Suppressor macrophage treated with lipopolysaccharide for 4 hours (primary cell): Measurements from ENCODE around the gene ZHX3.
"Not testable (repeated sequence)": the region's sequence is repeated elsewhere in the genome, so short reads cannot be mapped to it uniquely, and the experiment has no call there.

ENCODE experiments used
- DNase-seq: peaks from one replicate; pipeline ENCODE4 v3.0.0-alpha.2; 2020

ZHX3 gene

DNA sequence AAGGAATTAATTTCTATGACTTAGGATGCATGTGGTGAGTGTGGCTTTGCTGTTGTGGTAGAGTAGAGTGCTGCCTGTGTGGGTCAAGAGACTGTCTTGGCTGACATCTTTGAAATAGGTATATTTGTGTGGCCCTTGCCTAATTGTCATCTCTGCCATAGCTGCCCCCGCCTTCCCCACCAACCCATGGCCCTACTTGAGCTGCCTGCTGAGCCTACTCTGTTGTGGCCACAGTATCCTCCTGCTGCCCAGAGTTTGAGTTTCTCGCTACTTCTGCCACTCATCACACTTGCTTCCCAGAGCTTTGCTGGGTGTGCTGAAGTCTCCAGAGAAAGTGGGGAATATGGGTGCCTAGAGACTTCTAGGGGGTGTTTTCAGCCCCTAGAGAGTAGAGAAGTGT is 172.2 kb downstream of the ZHX3 start:
- no peak for DNase-seq

DNA sequence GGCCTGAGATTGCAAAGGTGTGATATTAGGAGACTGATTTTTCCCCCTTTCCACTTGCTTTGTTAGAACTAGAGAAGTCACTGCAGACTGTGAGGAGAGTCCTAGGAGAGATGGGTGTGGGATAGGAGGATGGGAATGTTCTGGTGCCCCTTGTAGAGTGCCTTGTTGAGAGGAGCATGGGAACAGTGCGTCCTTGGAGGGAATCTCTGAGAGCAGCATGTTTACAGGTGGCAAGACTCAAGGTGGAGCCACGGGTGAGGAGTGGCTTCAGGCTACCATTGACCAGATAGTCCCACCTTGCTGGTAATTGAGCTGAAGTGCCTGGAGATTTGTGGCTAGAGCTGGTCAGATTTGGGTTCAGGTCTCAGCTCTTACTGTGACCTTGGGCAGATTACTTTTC is 174.2 kb downstream of the ZHX3 start:
- DNase-seq, result no peak

DNA sequence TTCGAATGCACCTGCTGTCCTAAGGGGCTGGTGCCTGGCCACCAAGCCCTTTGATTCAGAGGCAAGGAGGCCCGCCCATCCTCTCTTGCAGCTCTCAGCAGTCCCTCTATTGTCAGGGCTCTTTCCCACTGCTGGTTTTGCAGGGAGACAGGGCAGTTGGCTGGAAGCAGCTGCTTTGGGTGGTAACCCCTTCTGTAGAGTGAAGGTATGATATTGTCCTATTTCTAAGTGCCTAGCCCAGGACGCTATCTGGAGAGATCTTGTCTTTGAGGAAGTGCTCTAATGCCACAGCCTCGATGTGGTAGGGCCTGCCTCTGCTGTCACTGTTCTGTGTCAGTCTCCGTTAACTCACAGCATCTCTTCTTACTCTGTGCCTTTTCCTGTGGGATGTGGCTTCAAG is 174.6 kb downstream of the ZHX3 start:
- no peak for DNase-seq

DNA sequence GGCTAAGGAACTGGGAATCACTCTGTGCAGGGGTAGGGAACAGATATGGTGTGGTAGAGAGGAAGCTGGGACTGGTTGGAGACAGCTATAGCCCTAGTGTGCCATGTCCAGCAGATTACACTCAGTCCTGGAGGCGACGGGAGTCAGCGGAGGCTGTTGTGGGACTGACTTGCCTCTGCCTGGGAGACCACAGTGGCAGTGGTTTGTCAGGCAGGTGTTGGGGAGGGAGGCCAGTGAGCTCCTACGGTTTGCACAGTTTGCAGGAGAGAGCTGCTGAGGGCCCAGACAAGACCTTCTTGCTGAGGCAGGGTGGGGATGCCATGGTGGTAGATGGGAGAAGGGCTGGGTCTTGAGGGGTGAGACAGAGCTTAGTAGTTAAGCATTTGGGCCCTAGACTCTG is 175.3 kb downstream of the ZHX3 start:
- DNase-seq, result no peak

DNA sequence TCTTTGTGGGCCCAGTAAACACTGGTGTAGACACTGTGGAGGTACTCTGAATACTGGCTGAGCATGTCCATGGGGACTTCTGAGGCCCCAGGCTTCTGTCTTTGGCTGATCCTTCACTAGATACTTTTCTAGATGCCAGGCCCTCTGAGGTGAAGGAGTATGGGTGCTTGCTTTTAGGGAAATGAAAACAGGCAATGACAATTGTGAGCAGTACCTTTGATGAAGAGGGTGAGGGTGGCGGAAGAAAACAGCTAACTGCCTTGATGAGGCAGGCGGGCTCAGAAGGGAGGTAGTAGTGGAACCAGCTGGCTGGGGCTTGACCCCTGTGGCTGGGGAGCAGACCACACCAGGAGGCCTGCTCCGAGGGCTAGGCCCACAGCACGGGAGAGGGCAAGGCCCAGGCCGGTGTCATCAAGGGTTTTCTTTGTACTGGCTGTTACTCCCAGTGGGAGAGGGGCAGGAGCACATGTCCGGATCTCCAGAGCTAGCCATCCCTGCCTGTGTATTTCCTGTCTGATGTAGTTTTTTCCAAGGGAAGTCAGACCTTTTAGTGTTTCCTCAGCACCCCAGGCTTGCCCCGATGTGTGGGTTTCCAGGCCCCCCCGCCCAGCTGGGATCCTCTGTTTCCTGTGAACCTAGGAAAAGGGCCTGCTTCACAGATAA is 176.2 kb downstream of the ZHX3 start:
- DNase-seq, result no peak

DNA sequence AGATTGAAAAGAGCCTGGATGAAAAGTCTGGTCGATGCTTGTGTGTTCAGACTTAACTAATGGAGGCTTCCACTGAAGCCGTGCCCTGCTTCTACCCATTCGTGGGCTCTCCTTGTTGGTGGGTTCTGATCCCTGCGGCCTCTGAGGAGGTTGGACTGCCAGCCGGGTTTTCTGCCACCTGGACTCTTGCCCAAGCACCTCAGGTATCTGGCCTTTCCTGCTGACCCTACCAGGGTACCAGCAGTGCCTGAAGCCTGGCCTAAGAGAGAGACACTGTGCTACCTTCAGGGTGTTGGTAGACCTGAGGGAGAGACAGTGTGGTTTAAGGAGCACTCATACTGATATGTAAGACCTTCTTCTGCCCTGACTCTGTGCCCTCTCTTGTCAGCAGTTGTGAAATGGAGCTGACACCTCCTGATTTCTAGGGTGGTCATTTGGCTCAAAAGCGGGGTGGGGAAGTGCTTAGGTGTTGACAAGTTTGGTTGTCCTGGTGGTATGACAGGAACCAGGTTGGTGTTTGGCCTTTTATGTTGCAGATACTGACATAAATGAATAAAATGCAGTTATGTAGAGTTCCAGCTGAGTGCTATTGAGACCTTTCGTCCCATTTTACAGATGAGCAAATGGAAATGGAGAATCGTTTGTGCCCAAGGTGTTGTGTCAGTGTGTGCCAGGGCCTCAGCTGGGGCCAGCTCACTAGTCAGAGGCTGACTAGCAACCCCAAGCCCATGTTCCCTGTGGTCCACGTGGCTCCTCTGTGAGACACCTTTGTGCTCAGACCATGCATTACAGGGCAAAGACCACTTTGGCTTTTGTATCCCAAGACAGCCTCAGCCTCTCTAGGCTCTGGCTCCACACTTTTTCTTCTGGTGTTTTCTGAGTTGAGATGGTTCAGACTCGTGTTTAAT is 177.1 kb downstream of the ZHX3 start:
- DNase-seq, result no peak

DNA sequence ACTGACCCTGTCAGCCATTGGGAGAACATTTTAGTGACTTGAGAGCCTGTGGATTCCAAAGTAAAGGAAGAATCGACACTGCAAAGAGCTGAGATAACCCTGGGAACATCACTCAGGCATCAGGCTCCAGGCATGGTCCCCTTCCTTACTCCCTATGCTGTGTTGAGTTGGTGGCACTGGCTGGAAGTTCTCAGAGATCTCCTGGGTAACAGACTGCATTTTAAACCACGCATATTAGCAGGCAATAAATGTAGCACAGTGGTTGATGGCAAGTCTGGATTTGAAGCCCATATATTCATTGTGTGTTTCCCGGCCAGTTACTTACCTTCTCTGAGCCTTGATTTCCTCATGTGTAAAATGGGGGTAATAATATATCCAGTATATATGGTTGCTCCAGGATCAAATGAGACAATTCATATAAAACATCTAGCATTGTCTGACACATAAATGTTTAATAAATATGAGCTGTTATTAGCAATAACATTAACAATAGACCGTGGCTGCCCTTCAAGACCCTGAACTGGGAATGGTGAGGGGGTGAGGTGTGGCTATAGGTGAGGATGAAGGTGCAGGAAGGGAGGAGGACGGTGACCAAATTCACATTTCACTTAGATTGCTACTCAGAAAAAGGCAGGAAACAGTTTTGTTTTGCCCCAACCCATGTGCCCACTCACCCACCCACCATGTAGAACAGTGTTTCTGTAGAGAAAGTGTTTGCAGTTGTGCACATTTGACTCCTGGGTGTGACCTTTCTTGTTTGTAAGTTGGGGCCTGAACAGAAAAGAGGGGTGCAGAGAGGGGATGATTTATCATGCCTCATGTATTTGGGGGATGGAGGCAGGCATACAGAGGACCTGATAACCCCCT is 178.1 kb downstream of the ZHX3 start:
- DNase-seq, result no peak

DNA sequence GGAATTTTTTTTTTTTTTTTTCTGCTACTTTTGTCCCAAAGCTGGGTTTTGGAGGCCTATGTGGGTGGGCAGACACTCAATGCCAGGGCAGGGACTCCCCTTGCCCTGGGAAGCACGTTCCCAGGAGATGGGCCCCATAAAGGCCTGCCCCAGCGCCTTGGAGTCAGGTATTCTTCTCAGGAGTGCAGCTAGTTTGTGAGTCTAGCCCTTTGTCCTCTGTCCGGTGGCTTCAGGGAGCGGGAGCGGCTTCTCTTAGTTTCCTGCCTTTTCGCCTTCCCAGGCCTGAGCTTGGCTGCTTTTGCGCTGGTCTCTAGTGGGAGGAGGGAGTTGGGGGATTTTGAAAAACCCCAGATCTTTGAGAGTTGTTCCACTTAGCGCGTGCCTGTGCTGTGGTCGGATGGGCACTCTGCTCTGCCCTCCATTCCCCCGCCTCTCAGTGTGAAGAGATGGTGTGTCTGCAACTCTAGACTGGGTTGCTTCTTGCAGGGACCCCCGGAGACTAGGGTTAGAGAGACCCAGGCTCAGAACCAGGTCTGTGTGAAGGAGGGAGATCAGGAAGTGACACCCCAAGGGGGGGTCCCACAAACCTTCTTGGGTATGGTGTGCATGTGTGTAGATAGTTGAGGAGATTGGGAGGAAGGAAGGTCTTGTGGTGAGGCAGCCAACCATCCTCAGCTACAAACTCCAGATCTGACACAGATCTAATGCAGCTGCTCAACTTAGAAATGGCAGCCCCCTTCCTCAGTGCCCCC is 178.9 kb downstream of the ZHX3 start:
- no peak for DNase-seq

DNA sequence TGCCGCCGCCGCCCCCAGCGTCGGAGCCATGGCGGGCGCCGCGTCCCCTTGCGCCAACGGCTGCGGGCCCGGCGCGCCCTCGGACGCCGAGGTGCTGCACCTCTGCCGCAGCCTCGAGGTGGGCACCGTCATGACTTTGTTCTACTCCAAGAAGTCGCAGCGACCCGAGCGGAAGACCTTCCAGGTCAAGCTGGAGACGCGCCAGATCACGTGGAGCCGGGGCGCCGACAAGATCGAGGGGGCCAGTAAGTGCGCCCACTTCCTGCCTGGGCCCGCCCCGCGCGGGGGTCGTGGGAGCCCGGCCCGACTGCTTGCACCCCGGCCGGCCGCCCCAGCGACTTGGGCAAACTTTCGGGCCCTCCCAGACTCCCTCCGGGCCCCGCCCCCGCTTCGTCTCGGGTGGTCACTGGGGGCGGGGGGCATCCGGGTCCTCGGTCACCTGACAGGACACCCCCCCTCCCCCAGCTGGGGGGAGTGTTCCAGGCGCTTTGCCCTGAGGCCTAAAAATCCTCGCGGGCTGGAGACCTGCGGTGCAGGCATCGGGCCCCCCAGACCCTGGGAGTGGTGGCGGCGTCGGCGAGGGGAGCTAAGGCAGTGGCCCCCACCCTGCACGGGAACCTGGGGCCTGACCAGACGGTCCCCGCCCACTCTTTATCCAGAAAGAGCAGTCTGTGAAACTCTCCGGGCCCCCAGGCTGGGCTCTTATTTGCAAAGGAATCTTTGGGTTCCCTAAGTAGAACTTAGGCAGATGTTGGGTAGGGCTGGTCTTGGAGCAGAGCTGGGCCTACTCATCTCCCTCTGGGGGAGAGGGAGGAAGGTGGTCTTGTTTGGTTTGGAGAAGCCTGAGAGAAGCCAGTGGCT is 179.7 kb downstream of the ZHX3 start:
- no peak for DNase-seq

DNA sequence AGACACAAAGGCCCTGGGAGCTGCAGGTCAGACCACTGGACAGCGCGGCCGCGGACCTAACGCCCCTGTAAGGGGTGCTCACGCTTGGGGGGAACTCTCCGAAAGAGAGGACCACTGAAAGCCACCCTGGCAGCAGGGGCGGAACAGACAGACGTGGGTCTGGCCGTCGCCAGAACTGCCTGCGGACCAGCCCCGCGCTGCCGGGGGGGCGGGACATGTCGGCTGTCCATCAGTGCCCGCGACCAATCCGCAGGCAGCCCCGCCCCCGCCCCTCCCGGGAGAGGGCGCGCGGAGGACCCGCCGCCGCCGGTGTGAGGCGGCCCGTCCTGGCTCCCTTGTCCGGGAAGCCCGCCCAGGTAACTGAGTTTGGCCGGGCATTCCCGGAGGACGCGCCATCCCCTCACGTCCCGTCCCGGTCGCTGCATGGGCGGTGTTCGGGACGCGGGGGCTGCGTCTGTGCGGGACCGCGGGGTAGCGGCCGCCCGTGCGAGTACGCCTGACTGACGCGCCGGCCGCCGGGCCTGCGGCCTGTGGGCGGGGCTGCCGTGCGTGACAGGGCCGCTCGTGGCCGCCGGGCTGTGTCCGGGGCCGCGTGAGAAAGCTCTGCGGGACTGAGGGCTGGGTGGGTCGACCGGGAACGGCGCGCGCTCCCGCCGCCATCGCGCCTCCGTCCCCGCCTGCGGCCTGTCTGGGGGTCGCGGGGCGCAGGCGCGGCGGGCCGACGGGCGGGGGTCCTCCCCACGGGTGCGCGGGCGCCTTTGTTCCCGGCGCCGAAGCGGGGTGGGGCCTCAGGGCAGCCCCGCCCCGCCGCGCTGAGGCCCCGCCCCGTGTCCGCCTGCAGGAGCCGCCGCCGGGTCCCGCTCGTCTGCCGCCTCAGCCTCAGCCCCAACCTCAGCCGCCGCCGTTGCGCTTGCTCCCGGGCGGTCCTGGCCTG is 180.6 kb downstream of the ZHX3 start, which contains the start of gene PLCG1:
Gene PLCG1, plus strand, starts transcription at position 864 of the 934 bp plus-strand sequence. CDS start 99 bp downstream, outside the sequence.
- peak; percentile 85 for DNase-seq

DNA sequence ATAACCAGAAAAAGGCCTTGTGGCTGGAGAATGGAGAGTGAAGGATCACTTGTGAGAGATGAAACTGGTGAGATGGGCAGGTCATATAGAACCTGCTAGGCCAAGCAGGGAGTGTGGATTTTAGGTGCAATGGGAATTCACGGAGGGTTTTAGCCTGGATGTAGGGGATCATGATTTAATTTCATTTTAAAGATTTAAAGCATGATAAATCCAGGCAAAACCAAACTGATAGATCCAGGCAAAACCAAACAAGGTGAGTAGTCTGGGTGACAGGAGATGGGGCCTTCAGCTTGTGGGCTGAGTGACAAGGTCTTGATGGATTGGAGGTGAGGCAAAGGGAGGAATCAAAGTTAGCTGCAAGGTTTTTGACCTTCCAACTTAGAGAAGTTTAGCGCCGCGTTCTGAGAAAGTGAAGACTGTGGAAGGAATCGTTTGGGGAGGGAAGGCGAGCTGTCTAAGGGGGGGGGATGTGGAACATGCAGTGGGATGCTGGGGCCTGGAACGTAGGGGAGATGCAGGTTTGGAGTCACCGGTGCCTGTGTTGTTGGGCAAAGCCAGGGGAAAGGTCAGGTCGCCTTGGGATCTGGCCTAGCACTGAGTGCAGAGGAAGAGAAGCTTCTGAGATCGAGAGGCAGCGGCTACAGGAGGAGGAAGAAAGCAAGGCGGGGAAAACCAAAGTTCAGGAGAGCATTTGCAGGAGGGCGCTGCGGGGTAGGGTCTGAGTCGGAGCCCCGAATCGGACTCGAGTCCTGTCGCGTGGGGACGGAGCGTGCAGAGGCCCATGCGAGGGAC is 181.4 kb downstream of the ZHX3 start:
- no peak for DNase-seq

DNA sequence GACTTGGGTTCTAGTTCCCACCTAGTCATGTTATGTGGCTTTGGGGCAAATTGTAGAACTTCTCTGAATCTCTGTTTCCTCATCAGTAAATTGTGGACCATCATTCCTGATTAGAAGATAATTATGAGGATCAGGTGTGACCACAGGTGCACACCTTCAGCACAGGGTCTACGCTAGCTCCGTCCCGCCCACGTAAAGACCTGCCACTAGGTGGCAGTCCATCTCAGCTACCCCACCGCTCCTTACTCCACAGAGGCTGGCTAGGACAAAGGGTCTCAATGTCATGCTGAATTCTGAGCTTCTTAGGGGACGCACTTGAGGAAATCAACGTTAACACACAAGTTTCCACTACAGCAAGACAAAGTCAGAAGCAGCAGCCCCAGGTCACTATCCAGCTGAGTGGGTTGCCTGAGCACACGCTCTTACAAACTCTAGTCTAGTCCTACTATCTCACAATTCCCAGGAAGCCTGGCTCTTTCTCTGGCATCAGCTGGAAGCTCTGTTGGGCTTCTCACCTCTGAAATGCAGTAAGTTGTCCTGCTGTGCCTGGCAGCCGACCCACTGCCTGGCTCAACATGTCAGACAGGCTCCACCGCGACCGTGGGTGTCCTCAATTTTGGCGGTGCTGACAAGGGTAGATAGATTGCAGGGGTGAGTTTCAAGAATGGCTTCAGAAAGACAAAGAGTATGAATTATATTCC is 182.2 kb downstream of the ZHX3 start:
- no peak for DNase-seq

DNA sequence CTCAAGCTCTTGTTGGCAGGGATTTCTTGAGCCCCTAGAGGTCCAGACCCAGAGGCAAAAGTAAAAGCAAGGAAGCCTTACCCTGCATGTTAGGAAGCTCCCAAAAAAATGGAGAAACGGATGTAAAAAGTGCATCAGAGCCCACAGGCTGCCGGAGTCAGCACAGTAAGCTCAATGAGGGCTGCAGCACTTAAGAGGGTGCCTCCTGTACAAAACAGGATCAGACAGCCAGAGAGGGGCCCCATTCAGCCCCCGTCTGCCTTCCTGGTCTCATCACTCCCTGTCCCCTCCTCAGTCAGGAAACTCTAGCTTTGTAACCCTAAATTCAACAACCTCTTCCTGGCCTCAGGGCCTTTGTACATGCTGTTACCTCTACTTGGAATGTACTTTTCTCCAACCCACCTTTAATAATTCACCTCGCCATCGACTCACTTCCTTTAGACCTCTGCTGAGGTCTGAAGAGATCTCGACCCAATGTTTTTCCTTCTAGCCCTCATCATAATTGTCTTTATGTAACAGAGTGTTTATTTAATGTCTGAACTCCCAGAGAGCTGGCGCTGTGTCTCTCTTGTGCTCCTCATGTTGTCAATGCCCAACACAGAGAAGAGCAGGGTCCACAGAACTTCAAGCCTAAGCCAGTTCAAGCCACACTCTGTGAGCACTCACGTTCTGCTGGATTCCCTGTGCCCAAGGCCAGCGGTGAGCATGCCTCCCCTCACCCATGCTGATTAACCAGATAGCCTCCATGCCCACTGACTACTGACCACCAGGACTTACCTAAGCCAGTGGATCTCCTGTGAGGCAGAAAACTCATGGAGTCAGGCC is 183.0 kb downstream of the ZHX3 start:
- no peak for DNase-seq

DNA sequence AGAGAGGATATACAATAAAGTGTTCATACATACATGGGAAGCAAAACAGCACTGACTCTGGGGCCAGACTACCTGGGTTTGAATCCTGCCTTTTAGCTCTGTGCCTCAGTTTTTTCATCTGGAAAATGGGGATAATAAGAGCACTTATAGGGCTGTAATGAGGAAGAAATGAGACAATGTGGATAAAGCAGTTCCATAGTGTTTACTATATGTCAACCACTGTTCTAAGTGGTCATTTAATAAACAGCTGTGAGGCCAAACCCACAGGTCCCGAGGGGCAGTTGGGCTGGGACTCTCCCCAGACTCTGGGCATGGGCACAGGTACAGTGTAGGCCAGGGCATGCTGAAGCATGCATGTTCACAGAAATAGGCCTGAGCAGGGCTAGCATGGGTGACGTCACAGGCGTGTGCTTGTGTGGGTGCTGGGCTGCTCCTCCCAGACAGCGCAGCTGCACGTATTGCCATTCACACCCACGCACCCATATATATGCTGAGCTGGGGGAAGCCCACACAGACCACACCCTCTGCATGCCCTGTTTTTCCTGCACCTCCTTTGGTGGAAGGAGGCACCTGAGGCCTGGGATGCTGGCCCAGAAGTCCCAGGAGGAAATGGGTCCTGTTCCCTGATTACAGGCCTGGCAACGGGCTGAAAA is 183.7 kb downstream of the ZHX3 start:
- peak; percentile 48 for DNase-seq

DNA sequence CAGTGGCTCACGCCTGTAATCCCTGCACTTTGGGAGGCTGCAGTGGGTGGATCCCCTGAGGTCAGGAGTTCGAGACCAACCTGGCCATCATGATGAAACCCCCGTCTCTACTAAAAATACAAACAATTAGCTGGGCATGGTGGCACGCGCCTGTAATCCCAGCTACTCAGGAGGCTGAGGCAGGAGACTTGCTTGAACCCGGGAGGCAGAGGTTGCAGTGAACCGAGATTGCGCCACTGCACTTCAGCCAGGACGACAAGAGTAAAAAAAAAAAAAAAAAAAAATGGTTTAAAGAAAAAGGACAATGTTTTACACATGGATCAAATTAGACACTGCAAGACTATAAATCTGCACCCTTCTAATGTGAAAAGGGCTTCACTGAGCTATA is 185.1 kb downstream of the ZHX3 start:
- not testable (repeated sequence) for DNase-seq

DNA sequence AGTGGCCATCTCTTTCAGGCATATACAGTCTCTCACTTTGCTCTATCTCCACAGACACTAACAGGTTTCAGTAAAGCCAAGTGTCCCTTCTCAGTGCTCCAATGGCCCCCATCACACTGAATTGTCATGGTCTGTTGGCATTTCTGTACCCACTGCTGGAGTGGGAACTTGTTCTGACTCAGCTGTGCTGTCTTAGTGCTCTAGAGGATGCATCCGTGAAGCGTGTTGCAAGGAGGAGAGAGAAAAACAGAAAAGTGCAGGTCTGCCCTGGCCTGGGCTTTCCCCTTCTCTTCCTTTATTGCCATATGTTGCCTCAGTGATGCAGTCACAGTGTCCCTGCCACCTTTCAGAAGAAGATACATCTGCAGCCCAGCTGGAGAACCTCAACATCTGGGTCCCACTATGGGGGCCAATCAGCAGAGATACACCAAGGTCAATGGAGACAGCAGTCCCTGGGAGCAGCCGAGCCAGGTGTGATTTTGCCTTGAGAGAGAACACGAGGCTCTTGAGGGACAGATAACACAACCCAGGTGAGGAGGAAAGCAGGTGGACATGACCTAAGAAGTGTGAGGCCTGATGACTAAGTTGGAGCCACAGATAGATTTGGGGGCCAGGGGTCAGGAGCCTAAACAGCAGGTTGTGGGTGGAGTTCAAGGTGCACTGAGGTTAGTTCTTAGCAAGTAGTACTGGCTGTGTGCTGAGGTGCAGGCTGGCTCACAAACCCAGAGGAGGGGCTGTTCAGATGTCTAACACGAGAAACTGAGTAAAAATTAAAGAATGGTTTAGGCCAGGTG is 185.7 kb downstream of the ZHX3 start:
- DNase-seq, result no peak
